Breast epithelium (tissue), 4 donors: ENCODE measurements around the gene ZNF76. TPM values are rescaled to one million over a fixed set of nuclear protein-coding genes. Genes with fewer than 3 reads are reported as not detected.

Source experiments
- DNase-seq, 2 donors: peaks; one replicate each; pipeline ENCODE4 v3.0.0-alpha.2; 2019; ENCODE audit warnings: low spot score in 2 of 2
- H3K27ac ChIP-seq, 2 donors: fragments of 200-600 bp; sonication (generic) in 1 of 2; one replicate each; pipeline ENCODE4 v1.5.1; 2016 to 2019; ENCODE audit warnings: mild to moderate bottlenecking in 1 of 2
- H3K27me3 ChIP-seq, 2 donors: fragments of 200-600 bp; sonication (generic) in 1 of 2; one replicate each; pipeline versions ENCODE4 v1.5.1 to v1.6.0; 2017 to 2019; ENCODE audit warnings: control low read depth in 1 of 2, mild to moderate bottlenecking in 1 of 2
- H3K36me3 ChIP-seq: fragments of 200-600 bp; one replicate; pipeline ENCODE4 v1.5.1; 2019
- H3K4me1 ChIP-seq, 2 donors: fragments of 200-600 bp; sonication (generic); one replicate each; pipeline ENCODE4 v1.5.1; 2016 to 2019; ENCODE audit warnings: control low read depth in 1 of 2
- H3K4me3 ChIP-seq, 3 donors: fragments of 200-600 bp; sonication (generic); 1 replicate in 2 of 3; 2 replicates in 1 of 3; pipeline ENCODE4 v1.5.1; 2016 to 2019; ENCODE audit warnings: mild to moderate bottlenecking in 3 of 3, moderate library complexity in 2 of 3
- H3K9me3 ChIP-seq, 2 donors: fragments of 200-600 bp; sonication (generic) in 1 of 2; one replicate each; pipeline ENCODE4 v1.5.1; 2016 to 2019; ENCODE audit warnings: control low read depth in 1 of 2
- POLR2A ChIP-seq: fragments of 450-650 bp; IDR thresholded peaks from one replicate; pipeline ENCODE4 v1.6.1; 2016; ENCODE audit warnings: antibody characterized with exemption, mild to moderate bottlenecking, moderate library complexity
- POLR2AphosphoS5 ChIP-seq, 3 donors: sonication (generic); formaldehyde crosslinking; IDR thresholded peaks; one replicate each; pipeline ENCODE4 v1.6.1; 2017; ENCODE audit warnings: antibody characterized with exemption in 3 of 3
- intact Hi-C: fragments of 100-400 bp; cut with DNase I; formaldehyde crosslinking; loops from one replicate; pipeline ENCODE4 v1.15.1; 2023; ENCODE audit warnings: low total_unique reads
- total RNA-seq, 3 donors: library from RNA; depleted of rRNA; stranded (reverse); fragments of >200 nt; gene quantifications; one replicate each; pipeline ENCODE4 v1.1.0, GENCODE V29; 2016
- TF ChIP-seq, protein P1 (sequence below), 3 donors: fragments of 450-650 bp; IDR thresholded peaks; one replicate each; pipeline ENCODE4 v1.5.1; 2016 to 2017; ENCODE audit warnings: antibody characterized with exemption in 3 of 3, mild to moderate bottlenecking in 3 of 3, moderate library complexity in 3 of 3

Gene ZNF76
- total RNA-seq, 3 donors from 2014 or later: 32.3 to 53.0 (median 46.9) TPM

DNA sequence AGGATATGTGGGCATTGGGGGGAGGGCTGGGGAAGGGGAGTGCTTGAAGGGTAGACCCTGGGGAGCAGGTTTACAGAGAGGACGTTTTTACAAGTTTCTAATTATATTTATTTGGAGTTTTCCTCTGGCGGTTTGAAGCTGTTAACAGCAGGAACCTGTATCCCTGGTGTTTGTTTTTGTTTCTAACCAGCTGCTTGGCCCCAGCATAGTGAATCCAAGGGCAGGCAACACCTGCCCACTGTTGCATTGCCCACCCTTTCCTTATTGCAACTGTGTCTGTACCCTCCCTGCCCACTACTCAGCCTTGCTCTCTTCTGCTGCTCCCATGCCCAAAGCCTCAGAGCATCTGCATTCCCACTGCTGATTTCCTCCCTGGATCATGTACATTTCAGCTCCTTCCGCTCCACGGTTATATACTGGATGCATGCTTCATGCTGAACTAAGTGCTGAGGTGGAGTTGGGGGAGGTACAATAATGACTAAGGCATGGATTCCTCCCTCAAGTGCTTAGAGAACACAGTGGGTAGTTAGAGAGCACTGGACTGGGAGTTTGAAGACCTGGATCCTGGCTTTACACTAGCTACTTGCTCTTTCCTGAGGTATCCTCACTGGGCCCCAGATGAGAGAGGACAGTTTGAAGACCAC lies 39.7 kb upstream of the ZNF76 start:
- H3K36me3 ChIP-seq: no peaks in the 10 kb centered on the region
- no peaks in the 10 kb centered on the region for H3K9me3 ChIP-seq
- intact Hi-C loops: no loop called here
- no peak for TF ChIP-seq POLR2A
- no peak for TF ChIP-seq POLR2AphosphoS5 (IDR thresholded peaks at IDR 0.05)
- TF ChIP-seq, protein P1, sequence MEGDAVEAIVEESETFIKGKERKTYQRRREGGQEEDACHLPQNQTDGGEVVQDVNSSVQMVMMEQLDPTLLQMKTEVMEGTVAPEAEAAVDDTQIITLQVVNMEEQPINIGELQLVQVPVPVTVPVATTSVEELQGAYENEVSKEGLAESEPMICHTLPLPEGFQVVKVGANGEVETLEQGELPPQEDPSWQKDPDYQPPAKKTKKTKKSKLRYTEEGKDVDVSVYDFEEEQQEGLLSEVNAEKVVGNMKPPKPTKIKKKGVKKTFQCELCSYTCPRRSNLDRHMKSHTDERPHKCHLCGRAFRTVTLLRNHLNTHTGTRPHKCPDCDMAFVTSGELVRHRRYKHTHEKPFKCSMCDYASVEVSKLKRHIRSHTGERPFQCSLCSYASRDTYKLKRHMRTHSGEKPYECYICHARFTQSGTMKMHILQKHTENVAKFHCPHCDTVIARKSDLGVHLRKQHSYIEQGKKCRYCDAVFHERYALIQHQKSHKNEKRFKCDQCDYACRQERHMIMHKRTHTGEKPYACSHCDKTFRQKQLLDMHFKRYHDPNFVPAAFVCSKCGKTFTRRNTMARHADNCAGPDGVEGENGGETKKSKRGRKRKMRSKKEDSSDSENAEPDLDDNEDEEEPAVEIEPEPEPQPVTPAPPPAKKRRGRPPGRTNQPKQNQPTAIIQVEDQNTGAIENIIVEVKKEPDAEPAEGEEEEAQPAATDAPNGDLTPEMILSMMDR (IDR thresholded peaks at IDR 0.05): no peak
- no peak overlapping the region for H3K4me3 ChIP-seq
- H3K4me1 ChIP-seq: no peaks in the 10 kb centered on the region
- no peak for DNase-seq
- no peak overlapping the region for H3K27ac ChIP-seq
- peaks cover 0 to 11% of the 10 kb centered on the region in 2 donors for H3K27me3 ChIP-seq

DNA sequence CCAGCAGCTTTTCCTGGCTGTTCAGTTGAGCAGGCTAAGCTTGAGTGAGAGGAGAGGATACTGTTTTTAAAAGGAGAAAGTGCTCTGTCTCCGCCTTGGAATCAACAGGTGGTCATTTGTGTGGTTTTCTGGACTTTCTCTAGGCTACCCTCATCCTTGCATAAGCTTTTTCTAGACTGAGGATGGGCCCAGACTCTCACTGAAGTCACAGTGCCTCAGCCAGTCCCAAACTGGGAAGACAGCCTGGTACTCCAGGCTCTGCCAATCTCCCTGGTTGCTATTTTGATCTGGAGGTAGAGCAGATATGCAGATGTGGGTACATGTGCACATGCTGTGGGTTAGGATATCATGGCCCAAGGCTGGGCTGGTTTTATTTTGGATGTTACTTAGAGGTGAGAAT lies 38.8 kb upstream of the ZNF76 start:
- TF ChIP-seq POLR2AphosphoS5 (IDR thresholded peaks at IDR 0.05): no peak
- TF ChIP-seq POLR2A: no peak
- TF ChIP-seq, protein P1 (IDR thresholded peaks at IDR 0.05): no peak
- Histone ChIP-seq H3K4me3 (no peak overlapping the region), H3K27me3 (peaks cover 0 to 4% of the 10 kb centered on the region in 2 donors), H3K4me1 (no peaks in the 10 kb centered on the region), H3K36me3 (no peaks in the 10 kb centered on the region), H3K9me3 (no peaks in the 10 kb centered on the region), H3K27ac (no peak overlapping the region)
- intact Hi-C loops: no loop called here
- DNase-seq: no peak

DNA sequence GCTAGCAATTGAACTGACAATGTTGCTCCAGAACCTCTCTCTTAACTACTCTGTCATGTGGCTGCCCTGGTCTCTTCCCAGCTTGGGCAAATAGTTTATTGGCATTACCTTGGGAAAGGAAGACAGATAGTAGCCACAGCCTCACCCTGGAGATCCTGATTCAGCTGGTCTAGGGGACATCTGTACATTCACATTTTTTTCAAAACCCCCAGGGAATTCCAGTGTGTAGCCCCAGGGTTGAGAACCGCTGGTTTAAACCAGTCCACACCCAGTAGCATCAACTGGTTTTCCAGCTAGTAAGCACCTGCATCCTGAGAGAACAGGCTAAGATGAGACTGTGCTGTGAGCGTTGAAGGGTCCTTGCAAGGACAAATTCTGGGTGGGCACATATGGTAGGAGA lies 36.1 kb upstream of the ZNF76 start:
- Histone ChIP-seq H3K27me3 (no peaks in the 10 kb centered on the region), H3K4me3 (no peak overlapping the region), H3K4me1 (no peaks in the 10 kb centered on the region), H3K9me3 (no peaks in the 10 kb centered on the region), H3K36me3 (no peaks in the 10 kb centered on the region), H3K27ac (no peak overlapping the region)
- intact Hi-C loops: no loop called here
- TF ChIP-seq, protein P1 (IDR thresholded peaks at IDR 0.05): no peak
- TF ChIP-seq POLR2A: no peak
- TF ChIP-seq POLR2AphosphoS5 (IDR thresholded peaks at IDR 0.05): no peak
- no peak for DNase-seq

DNA sequence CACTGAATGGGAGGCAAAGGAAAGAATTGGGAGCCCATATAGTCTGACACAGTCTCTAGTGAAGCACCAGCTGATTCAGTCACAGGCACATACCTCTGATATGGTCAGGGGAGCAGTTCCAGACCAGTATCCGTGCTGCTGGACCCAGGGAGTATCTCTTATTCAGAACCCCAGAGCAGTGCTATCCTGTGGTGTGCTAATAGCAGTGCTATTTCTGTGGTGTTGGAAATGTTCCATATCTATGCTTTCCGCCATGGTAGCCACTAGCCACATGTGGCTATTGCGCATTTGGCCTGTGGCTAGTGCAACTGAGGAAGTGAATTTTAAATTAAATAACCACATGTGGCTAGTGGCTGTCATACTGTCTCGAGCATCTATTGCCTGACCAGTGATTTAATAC lies 34.8 kb upstream of the ZNF76 start:
- Histone ChIP-seq H3K27ac (no peak overlapping the region), H3K4me1 (no peaks in the 10 kb centered on the region), H3K27me3 (no peaks in the 10 kb centered on the region), H3K4me3 (no peak overlapping the region), H3K9me3 (no peaks in the 10 kb centered on the region), H3K36me3 (no peaks in the 10 kb centered on the region)
- DNase-seq: no peak
- intact Hi-C loops: no loop called here
- TF ChIP-seq, protein P1 (IDR thresholded peaks at IDR 0.05): no peak
- TF ChIP-seq POLR2AphosphoS5 (IDR thresholded peaks at IDR 0.05): no peak
- TF ChIP-seq POLR2A: no peak

DNA sequence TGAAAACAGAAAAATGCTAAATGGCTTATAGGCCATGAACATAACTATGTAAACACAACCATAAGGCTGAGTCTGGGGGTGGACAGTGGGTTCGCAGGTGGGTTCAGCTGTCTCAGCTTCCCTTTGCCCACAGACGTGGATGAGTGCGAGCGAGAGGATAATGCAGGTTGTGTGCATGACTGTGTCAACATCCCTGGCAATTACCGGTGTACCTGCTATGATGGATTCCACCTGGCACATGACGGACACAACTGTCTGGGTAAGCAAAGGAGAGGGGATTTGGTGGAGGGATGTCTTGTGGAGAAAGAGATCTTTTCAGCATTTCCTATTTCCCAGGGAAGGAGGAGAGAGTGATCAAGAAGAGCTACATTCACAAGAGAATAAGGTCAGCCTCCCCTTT lies 31.1 kb upstream of the ZNF76 start:
- no peak overlapping the region for H3K4me3 ChIP-seq
- H3K9me3 ChIP-seq: no peaks in the 10 kb centered on the region
- H3K27ac ChIP-seq: no peak overlapping the region
- DNase-seq: no peak
- H3K27me3 ChIP-seq: no peaks in the 10 kb centered on the region
- H3K36me3 ChIP-seq: no peaks in the 10 kb centered on the region
- no peak for TF ChIP-seq POLR2AphosphoS5 (IDR thresholded peaks at IDR 0.05)
- TF ChIP-seq POLR2A: no peak
- TF ChIP-seq, protein P1 (IDR thresholded peaks at IDR 0.05): no peak
- no peaks in the 10 kb centered on the region for H3K4me1 ChIP-seq
- intact Hi-C loops: no loop called here
